HEK293 (cell line): Measurements from ENCODE around the gene ZNF653.
"Not testable (repeated sequence)": the region's sequence is repeated elsewhere in the genome, so short reads cannot be mapped to it uniquely, and the experiment has no call there.

Source experiments
- CTCF ChIP-seq: fragments of 450-650 bp; formaldehyde crosslinking; IDR thresholded peaks from 2 replicates; pipeline ENCODE4 v1.5.1; 2016; ENCODE audit warnings: missing biosample characterization, missing genetic modification characterization
- PATZ1 ChIP-seq: fragments of 450-650 bp; formaldehyde crosslinking; IDR thresholded peaks from 2 replicates; pipeline ENCODE4 v1.5.1; 2016; ENCODE audit warnings: missing biosample characterization, missing genetic modification characterization
- PRDM10 ChIP-seq: fragments of 450-650 bp; formaldehyde crosslinking; IDR thresholded peaks from 2 replicates; pipeline ENCODE4 v1.5.1; 2016; ENCODE audit warnings: missing biosample characterization, missing genetic modification characterization
- ZBTB11 ChIP-seq: fragments of 450-650 bp; formaldehyde crosslinking; conservative IDR thresholded peaks from 2 replicates; pipeline ENCODE4 v1.5.1; 2016; ENCODE audit warnings: low read depth, missing biosample characterization, missing genetic modification characterization
- ZNF214 ChIP-seq: fragments of 450-650 bp; formaldehyde crosslinking; IDR thresholded peaks from 2 replicates; pipeline ENCODE4 v1.5.1; 2017; ENCODE audit warnings: missing biosample characterization, mild to moderate bottlenecking, missing genetic modification characterization, borderline replicate concordance
- ZNF274 ChIP-seq, 2 experiments: fragments of 200-500 bp in 1 of 2; fragments of 450-650 bp in 1 of 2; sonication (Bioruptor generic) in 1 of 2; formaldehyde crosslinking in 1 of 2; IDR thresholded peaks; 2 replicates each; pipeline versions ENCODE4 v1.5.1 to v1.6.1; 2014 to 2016; ENCODE audit warnings: borderline replicate concordance in 1 of 2, inconsistent platforms in 1 of 2, low read length in 1 of 2, missing biosample characterization in 1 of 2, missing genetic modification characterization in 1 of 2
- ZNF324 ChIP-seq: fragments of 450-650 bp; formaldehyde crosslinking; IDR thresholded peaks from 2 replicates; pipeline ENCODE4 v1.5.1; 2016; ENCODE audit warnings: missing biosample characterization, missing genetic modification characterization
- ZNF513 ChIP-seq: fragments of 450-650 bp; IDR thresholded peaks from 2 replicates; pipeline ENCODE4 v1.5.1; 2018; ENCODE audit warnings: missing biosample characterization, missing genetic modification characterization
- ZNF707 ChIP-seq: fragments of 450-650 bp; formaldehyde crosslinking; IDR thresholded peaks from 2 replicates; pipeline ENCODE4 v1.5.1; 2016; ENCODE audit warnings: missing biosample characterization, missing genetic modification characterization

GRCh38 chr19:11433526-11433925, 72.1 kb downstream of the ZNF653 start:
- TF ChIP-seq ZBTB11; ZNF274 (IDR thresholded peaks at IDR 0.05; ENCODE audit: low read length); ZNF274 (tag by site-specific recombination; IDR thresholded peaks at IDR 0.05; ENCODE audit: borderline replicate concordance); PATZ1 (tag by site-specific recombination); CTCF (tag by site-specific recombination); ZNF513; PRDM10; ZNF707; ZNF214 (tag by site-specific recombination); ZNF324 (tag by site-specific recombination): not testable (repeated sequence)
